Measurements from ENCODE around the gene TMEM243.
A peak's percentile ranks its signal among the peaks of the same experiment; 100 is the strongest.

TMEM243 gene

DNA sequence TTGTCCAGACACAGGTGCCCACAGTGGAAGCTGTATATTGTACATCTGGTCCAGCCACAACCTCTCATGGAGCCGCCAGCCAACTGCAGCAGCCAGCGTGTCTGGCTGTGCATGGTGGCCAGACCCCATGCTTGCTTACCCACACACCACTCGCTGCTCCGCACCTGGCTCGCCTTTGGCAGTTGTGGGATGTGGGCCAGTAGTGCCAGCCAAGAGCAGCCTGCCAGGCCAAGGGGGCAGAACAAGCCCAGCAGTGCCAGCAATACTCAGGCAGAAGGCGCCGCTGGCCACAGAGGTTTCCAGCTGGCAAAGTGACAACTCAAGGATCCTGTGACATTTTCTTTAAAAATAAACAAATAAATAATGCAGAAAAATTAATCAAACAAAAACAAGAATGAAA lies 11.7 kb upstream of the TMEM243 start:
- TF ChIP-seq, protein P1, sequence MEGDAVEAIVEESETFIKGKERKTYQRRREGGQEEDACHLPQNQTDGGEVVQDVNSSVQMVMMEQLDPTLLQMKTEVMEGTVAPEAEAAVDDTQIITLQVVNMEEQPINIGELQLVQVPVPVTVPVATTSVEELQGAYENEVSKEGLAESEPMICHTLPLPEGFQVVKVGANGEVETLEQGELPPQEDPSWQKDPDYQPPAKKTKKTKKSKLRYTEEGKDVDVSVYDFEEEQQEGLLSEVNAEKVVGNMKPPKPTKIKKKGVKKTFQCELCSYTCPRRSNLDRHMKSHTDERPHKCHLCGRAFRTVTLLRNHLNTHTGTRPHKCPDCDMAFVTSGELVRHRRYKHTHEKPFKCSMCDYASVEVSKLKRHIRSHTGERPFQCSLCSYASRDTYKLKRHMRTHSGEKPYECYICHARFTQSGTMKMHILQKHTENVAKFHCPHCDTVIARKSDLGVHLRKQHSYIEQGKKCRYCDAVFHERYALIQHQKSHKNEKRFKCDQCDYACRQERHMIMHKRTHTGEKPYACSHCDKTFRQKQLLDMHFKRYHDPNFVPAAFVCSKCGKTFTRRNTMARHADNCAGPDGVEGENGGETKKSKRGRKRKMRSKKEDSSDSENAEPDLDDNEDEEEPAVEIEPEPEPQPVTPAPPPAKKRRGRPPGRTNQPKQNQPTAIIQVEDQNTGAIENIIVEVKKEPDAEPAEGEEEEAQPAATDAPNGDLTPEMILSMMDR (conservative IDR thresholded peaks at IDR 0.05) = no peak
- no peak for TF ChIP-seq ZFX (IDR thresholded peaks at IDR 0.05)
- H3K27ac ChIP-seq = peak overlapping the region; percentile 1; the same call in 1 of the 2 replicates

DNA sequence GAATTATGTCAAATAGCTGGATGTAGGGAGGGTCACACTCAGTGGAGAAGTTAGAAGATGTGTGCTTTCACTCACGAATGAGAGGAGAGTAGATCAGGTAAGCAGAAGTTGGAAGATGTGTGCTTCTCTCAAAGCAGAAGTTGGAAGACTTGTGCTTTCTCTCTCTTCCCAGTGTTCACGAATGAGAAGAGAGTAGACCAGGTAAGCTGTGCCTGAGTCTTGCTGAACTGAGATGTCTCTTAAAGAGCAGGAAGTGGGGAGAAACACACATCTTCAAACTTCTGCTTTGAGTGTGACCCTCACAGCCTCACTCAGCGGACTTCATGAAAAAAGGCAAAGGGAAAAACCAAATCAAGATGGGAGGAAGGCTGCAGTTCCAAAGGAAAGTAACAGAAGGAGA lies 7.0 kb upstream of the TMEM243 start:
- TF ChIP-seq, protein P1 (conservative IDR thresholded peaks at IDR 0.05) = no peak
- TF ChIP-seq ZFX (IDR thresholded peaks at IDR 0.05) = no peak
- no peak overlapping the region for H3K27ac ChIP-seq

DNA sequence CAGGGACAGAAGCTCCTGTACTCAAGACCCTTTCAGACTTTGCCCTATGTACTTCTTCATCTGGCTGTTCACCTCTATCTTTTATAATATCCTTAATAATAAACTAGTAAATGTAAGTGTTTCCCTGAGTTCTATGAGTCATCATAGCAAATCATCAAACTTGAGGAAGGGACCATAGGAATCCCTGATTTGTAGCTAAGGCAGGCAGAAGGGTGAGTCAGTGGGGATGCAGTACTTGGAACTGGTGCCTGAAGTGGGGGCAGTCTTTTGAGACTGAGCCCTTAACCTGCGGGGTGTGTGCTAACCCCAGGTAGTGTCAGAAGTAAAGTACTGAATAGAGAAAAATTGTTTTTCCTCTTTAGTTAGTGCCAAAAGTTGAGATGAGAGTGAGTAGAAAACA lies 6.2 kb upstream of the TMEM243 start:
- no peak for TF ChIP-seq ZFX (IDR thresholded peaks at IDR 0.05)
- no peak overlapping the region for H3K27ac ChIP-seq

DNA sequence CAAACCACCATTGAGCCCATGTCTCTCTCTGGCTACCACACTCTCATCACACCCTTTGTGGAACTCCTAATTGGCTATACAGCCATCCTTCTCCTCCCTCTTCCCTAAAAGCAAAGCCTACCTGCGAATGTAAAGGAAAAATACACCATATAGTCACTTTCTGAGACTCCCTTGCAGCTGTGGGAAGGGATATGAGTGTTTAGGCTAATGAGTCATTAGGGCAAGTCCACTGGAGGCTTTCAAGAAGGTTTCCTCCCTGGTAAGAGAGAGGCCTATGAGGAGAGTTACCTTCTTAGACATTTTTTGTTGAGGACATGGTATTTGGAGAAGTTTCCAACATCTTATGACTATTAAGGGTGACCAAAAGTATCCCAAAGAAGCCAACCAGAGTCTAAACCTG lies 4.1 kb upstream of the TMEM243 start:
- no peak for TF ChIP-seq ZFX (IDR thresholded peaks at IDR 0.05)
- TF ChIP-seq, protein P1 (conservative IDR thresholded peaks at IDR 0.05) = no peak
- H3K27ac ChIP-seq = no peak overlapping the region

DNA sequence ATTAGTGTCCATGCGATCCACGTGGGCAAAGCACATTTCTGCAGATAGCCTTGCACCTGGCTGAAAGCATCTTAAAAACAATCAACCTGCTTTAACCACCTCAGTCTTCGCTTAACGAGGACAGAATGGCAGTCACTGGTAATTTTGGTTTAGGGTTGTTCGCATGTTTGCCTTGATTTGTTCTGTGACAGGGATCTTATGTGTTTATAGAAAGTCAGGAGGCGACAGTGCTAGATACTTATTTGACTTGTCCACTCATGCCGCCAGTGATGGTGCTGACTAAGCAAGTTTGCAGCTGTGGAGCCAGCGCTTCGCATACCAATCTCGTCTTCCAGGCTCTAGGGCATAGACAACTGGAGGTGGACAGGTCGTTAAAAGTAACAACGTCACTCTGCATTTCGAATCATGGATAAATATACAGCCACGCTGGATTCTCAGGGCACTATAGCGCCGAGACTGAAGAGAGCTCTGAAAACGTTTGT lies 1.2 kb upstream of the TMEM243 start:
- peak overlapping the region; percentile 83 for H3K27ac ChIP-seq
- no peak for TF ChIP-seq ZFX (IDR thresholded peaks at IDR 0.05)
- TF ChIP-seq, protein P1 (conservative IDR thresholded peaks at IDR 0.05) = no peak

DNA sequence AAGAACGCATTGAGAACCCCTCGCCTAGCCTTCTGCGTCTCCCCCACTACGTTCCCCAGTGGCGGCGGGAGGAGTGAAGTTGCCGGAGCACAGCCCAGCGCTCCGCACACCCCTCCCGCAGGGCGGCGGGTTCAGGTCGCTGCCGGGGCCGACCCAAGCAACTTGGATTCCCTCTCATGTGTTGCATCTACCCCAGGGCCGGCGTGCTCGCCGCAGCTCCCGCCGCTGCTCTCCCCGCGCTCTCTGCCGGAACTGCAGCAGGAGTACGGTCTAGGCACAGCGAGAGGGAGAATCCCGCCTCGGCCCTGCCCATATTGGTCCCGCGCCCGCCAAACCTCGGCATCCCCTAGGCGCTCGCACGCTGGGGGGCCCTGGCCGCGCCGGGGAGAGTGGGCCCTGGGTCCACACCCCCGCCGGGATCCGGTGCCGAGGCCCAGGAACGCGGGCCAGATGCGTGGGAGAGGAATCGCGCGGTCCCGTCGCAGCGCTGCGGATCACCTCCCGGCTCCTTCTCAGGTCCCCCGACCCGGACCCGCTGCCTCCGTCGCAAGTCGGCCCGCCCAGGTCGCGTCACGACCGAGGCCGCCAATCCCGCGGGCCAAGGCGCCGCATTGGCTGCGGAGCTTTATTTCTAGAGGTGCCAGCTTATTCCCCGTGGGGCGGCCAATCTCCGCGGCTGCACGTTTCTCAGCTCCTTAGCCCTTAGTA lies 648 bp upstream of the TMEM243 start:
- H3K27ac ChIP-seq = peak overlapping the region; percentile 83
- TF ChIP-seq, protein P1 (conservative IDR thresholded peaks at IDR 0.05) = peak; percentile 36
- TF ChIP-seq ZFX (IDR thresholded peaks at IDR 0.05) = peak; percentile 73

DNA sequence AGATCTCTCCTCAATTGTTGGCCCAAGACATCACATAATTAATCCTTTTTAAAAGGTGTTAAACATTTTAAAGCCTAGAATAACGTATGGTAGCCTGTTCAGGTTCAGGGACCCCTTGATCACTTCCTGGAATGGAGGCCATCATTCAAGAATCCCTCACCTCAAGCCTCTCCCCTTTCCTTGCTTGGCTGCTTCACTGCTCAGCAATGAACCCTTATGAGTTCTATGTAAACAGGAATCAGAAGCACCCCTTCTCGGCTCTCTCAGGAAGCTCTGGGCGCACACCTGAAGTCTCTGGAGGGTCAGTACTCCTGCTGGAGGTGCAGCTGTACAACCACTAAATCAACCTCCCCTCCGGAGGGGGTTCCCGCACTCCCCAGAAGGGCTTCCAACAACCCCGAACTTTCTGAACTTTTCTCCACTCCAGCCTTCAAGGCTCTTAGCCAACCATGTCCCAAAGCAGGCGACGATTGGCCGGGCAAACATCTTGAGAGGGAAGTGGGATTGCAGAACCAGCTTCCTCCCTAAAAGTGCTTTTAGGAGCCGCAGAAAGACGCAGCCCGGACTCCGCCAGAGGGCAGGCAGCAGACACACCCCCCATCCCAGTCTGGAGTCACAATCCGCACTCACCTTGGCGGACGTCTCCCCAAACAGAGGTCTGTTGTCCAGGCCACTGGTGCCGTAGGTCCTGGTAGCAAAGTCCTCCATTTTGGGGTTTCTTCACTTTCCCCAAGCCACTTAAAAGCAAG lies 562 bp downstream of the TMEM243 start:
- H3K27ac ChIP-seq = peak overlapping the region; percentile 83
- TF ChIP-seq, protein P1 (conservative IDR thresholded peaks at IDR 0.05) = no peak
- no peak for TF ChIP-seq ZFX (IDR thresholded peaks at IDR 0.05)

All from C4-2B (cell line).